ENCODE data around the gene CCL7.

CCL7 gene

DNA sequence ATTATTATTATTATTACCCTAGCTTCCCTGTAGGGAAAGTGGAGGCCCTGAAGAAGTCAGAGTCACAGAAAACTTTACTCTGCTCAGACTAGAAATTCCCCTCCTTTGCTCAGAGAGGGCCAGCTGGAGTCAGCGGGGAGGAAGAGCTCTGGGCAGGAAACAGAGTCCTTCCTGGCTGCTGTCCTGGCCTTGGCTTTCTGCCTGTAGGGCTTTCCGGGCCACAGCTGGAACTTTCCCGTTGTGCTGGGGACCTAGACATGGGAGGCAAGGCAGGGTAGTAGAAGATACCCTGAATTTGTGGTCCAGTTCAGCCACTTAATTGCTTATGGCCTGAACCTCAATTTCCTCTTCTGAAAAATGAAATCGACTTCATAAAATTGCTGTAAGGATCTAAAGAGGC, 29.0 kb upstream of the CCL7 start:
- TF ChIP-seq, protein P1, sequence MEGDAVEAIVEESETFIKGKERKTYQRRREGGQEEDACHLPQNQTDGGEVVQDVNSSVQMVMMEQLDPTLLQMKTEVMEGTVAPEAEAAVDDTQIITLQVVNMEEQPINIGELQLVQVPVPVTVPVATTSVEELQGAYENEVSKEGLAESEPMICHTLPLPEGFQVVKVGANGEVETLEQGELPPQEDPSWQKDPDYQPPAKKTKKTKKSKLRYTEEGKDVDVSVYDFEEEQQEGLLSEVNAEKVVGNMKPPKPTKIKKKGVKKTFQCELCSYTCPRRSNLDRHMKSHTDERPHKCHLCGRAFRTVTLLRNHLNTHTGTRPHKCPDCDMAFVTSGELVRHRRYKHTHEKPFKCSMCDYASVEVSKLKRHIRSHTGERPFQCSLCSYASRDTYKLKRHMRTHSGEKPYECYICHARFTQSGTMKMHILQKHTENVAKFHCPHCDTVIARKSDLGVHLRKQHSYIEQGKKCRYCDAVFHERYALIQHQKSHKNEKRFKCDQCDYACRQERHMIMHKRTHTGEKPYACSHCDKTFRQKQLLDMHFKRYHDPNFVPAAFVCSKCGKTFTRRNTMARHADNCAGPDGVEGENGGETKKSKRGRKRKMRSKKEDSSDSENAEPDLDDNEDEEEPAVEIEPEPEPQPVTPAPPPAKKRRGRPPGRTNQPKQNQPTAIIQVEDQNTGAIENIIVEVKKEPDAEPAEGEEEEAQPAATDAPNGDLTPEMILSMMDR (IDR thresholded peaks at IDR 0.05), result no peak

DNA sequence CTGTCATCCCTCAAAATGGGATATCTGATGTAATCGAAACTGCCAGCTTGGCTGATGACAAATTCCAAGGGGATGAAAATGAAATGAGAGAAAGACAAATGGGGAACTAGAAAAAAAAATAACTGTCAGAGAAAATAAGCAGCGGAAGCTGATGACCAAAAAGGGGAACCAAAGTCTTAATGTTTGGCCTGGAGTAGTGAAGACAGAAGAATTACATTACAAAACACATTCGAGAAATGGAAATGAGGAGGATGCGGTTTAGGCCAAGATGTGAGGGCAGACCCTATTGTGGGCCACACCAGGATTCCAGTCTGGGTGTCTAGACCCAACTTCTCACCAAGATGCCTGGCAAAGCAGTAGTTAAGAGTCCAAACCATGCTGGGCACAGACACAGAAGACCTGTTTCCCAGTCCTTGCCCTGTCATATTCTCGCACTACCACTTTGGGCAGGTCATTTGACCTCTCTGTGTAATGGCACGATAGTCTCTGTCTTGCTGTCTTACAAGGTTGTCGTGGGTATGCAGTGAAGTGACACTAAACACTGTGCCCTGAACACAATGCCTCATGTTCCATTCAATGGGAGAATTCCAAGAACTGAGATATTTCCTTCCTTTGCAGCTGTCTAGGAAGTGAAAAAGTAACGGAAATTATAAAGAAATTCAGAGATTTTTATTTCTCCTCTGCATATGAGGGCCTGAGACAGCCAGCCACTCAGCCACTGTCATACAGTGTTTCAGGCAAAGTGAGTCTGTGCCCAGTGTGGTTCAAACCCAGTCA, 27.2 kb upstream of the CCL7 start:
- TF ChIP-seq, protein P1 (IDR thresholded peaks at IDR 0.05), result no peak

DNA sequence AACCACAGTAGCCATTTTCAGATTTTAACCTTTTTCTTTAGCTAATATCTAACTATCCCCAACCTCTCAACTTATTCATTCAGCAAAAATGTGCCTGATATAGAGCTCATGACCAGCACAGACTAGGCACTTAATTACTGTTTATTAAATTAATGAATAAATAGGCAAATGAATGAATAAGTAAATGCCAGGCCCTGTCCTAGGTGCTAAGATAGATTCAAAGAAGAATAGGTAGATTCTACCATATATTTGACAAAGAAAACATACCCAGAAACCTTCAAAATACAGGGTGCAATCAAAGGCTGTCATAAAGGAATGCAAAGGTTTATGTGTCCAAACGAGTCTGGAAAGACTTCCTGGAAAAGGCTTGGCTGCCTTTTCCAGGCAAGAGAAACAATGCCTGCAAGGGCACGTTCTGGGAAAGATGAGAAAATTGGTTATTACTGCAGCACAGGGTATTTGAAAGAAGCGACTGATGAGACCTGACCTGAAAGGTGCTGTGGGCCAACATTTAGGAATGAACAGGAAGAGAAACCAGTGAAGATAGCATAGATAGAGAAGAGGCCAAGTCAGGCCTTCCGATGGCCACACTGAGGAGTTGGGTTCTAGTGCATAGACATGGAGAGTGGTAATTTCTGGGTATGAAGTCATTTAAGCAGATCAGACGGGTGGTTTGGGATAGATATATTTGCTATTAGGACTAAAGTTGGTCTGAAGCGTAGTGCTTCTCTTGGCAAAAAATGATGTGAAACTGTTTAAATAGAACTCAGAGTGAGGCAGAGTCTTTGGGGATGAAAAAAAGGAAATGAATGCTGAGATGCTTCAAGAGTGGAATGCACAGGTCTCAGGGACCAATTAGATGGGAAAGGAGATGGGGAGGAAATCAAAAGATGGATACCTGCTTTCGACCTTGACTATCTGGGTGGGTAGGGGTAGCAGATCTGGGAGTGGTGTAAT, 26.4 kb upstream of the CCL7 start:
- TF ChIP-seq, protein P1 (IDR thresholded peaks at IDR 0.05), result no peak

DNA sequence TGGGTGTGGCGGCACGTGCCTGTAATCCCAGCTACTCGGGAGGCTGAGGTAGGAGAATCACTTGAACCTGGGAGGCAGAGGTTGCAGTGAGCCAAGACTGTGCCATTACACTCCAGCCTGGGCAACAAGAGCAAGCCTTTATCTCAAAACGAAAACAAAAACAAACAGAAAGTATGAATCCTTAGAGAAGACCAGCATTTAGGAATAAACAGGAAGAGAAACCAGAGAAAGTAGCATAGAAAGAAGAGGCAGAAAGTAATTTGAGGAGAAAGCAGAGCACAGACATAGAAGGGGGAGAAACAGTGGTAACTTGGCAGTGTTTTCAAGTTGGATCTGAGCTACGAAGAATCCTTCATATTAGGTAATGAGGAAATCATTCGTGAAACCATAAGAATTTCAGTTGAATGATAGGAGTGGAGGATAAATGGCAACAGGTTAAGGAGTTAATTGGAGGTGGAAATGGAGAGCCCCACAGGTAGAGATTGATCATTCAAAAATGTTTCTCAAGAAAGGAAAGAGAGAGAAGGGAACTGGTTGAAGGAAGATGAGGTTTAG, 24.6 kb upstream of the CCL7 start:
- TF ChIP-seq, protein P1 (IDR thresholded peaks at IDR 0.05), result no peak

DNA sequence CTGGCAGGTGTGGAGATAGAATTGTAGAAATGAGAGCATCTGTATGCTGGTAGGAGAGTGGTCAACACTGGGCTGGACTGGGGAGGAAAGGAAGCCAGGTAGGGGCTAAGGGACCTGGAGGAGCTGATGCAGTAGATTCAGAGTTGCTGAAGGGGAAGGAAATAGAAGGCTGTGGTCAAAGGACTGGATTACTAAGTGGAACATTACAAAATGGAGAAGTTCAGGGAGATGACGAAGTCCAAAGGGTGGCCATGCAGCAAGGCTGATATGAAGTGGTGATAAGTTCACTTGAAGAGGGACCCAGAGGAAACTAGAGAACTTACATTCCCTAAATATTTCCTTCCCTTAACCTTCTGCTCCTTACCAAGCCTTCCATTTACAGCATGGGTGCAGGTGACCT, 23.6 kb upstream of the CCL7 start:
- TF ChIP-seq, protein P1 (IDR thresholded peaks at IDR 0.05), result no peak

DNA sequence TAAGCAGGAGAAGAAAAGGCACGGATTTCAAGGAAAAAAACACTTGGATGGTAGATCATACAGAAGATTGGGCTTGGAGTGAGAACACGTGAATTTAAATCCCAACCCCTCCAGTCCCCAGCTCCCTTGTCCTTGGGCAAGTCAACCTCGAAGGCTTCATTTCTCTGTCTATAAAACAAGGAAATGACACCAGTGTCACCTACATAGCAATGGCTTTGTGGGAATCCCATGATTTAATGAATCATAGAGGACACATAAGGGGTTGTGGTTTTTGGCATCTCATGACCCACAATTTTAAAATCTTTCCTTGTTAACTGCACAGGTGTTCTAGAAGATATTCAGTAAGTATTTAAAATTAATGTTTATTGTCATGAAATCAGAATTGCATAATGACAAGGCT, 23.1 kb upstream of the CCL7 start:
- TF ChIP-seq, protein P1 (IDR thresholded peaks at IDR 0.05), result no peak

DNA sequence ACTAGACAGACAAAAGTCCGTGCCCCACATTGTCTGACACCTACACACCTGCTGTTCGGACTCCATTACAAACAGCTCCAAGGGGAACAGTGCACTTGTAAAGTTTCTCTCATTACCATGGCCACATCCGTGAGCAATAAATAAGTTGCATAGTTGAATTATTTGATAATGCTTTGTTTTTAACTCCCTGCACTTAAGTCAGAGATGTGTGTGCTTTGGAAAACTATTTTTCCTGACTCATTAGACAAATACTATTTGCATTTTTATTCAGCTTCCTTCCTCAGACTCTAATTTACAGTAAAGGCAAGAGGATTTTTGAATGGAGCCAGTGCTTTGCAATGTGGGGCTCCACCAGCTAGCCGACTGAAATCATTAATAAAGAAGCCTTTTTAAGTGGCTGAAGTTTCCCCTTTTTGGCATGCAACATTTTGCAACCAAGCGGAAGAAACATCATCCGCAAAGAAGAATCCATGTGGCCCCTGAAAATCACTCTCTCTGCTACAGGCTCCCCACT, 21.5 kb upstream of the CCL7 start:
- TF ChIP-seq, protein P1 (IDR thresholded peaks at IDR 0.05), result no peak

All from LNCAP (cell line).